Measurements from ENCODE around the gene CFAP69.
"Not testable (repeated sequence)": the region's sequence is repeated elsewhere in the genome, so short reads cannot be mapped to it uniquely, and the experiment has no call there.

The CFAP69 gene

GRCh38 chr7:90337106-90337505 is 92.1 kb downstream of the CFAP69 start:
- no peak for DNase-seq (ENCODE audit: low read depth in 2 of 3, low spot score in 1 of 3)

GRCh38 chr7:90345016-90345415 is 100.0 kb downstream of the CFAP69 start:
- DNase-seq (ENCODE audit: low read depth in 2 of 3, low spot score in 1 of 3) = no peak

- no peak for DNase-seq (ENCODE audit: low read depth in 2 of 3, low spot score in 1 of 3)
Measured at GRCh38 chr7:90345595-90346335, 100.8 kb downstream of the CFAP69 start.

GRCh38 chr7:90346336-90347125 is 101.6 kb downstream of the CFAP69 start, which contains the start of gene GTPBP10:
GTPBP10 (plus strand) TSS chr7:90346716; CDS start chr7:90346742, 26 bp downstream.
- DNase-seq (ENCODE audit: low read depth in 2 of 3, low spot score in 1 of 3) = peak; percentile 87 to 95 (median 93)

- no peak for DNase-seq (ENCODE audit: low read depth in 2 of 3, low spot score in 1 of 3)
Measured at GRCh38 chr7:90347759-90348158, 102.8 kb downstream of the CFAP69 start.

- no peak for DNase-seq (ENCODE audit: low read depth in 2 of 3, low spot score in 1 of 3)
Measured at GRCh38 chr7:90349305-90349704, 104.3 kb downstream of the CFAP69 start.

- not testable (repeated sequence) for DNase-seq (ENCODE audit: low read depth in 2 of 3, low spot score in 1 of 3)
Measured at GRCh38 chr7:90350032-90350431, 105.1 kb downstream of the CFAP69 start.

GRCh38 chr7:90351987-90352386 is 107.0 kb downstream of the CFAP69 start:
- no peak for DNase-seq (ENCODE audit: low read depth in 2 of 3, low spot score in 1 of 3)
